HG03342 (cell line): ENCODE results near the gene LIPN.
"Not testable (repeated sequence)": the region's sequence is repeated elsewhere in the genome, so short reads cannot be mapped to it uniquely, and the experiment has no call there.

Experiments
- ATAC-seq: cut with Tn5 transposase; IDR thresholded peaks from one replicate; pipeline ENCODE4 v1.9.1; 2021; ENCODE audit warnings: mild to moderate bottlenecking, moderate library complexity; ENCODE audit not compliant: unreplicated experiment

LIPN gene, protein sequence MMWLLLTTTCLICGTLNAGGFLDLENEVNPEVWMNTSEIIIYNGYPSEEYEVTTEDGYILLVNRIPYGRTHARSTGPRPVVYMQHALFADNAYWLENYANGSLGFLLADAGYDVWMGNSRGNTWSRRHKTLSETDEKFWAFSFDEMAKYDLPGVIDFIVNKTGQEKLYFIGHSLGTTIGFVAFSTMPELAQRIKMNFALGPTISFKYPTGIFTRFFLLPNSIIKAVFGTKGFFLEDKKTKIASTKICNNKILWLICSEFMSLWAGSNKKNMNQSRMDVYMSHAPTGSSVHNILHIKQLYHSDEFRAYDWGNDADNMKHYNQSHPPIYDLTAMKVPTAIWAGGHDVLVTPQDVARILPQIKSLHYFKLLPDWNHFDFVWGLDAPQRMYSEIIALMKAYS

DNA sequence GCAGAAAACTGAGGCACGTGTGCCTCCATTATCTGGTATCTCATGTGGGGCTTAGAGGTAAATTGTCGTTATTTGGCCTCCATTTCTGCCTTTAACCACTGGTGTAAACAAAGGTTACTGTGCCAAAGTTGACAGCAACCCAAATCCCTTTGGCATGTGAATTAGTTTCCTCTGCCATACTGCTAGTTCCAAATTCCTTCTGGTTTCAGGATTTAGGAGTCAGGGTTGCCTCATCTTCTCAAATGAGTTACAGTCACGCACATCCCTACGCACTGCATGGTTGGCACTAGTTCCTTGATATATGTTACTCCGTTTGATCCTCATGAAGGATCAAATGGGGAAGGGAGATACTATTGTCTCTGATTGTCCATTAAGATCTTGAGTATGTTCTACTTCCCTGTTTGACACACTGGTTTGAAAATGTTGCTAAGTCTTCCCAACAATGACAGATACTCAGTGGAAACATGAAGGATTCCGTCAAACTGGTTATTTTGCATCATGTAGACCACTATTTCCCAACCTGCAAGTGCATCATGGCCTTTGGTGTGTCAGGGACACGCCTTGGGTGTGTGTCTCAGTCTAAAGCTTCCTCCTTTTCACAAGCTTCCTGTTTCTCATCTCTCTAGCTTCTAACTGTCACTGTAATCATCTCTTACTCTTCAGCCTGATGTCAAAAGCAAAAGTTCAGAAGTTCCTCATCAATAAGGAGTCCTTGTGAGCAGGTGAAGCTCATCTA lies at the start of gene LIPN:
TSS of gene LIPN (plus strand) at position 655 of the 736 bp plus-strand sequence. CDS start 1,386 bp downstream, outside the sequence.
- no peak for ATAC-seq

DNA sequence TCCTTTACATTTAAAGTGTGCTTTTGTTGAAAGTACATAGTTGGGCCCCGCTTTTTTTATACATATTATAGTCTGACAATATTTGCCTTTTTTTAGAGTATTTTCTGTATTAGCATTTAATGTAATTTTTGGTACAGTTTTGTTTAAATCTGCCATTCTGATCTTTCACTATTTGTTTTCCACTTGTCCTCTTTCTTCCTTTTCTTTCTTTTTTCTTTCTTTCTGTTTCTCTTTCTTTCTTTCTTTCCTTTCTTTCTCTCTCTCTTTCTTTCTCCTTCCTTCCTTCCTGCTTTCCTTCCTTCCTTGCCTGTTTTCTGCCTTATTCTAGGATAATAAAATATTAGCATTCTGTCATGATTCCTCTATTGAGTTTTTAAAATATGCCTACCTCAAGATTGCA lies 44.3 kb upstream of the LIPN start:
- no peak for ATAC-seq

DNA sequence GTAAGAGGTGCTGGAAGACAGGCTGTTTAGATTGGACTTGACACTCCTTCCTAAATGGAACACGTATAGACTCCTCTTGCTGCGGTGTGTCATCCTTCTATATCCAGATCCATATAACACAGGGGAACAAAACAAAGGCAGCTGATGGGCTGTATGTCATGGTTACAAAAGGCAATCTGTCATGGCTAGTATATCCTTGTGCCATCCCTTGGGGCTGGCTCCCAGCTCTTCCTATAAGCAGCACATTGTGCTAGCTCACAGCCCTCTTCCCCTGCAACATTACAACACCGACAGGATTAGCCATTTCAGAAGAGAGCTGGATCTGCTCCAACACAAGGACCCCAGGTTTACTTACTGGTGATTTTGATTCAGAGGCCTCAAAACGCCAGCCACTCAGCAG lies 38.4 kb upstream of the LIPN start:
- ATAC-seq, result no peak

DNA sequence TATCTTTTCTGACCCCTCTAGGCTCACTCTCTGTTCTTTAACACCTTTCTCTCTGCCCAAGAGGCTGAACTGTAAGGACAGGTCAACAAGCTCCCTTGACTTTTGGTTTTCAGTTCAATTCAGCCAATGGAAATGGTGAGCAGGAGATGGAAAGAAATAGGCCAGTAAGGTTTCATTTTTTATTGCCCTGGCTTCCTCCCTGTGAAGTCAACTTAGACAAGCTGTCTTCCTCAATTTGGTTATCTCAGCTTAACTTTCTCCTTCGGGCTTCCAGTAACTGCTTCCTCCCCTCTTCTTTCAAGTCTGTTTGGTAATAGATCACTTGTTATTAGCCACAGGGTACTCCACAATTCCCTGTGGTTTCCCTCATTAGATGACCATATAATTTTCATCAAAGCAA lies 34.0 kb upstream of the LIPN start:
- ATAC-seq, result peak; percentile 56

DNA sequence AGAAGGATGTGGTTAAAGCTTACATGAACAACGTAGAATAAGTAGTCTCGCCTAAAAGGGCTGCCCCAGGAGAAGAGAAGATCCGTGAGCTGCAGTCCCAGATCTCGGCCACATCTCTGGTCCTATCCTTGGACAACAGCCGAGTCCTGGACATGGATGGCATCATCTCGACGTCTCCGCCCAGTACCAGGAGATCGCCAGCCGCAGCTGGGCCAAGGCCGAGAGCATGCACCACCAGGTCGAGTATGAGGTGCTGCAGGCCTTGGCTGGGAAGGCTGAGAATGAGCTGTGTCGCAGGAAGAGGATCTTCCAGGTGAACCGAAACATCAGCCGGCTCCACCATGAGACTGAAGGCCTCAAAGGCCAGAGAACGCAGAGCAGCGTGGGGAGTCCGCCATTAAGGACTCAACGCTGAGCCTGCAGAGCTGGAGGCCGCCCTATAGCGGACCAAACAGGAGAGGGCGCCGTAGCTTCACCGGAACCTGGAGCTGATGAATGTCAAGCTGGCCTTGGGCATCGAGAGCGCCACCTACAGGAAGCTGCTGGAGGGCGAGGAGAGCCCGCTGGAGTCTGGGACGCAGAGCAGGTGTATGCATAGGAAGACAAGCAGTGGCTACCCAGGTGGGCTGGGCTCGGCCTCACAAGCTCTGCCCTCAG lies 31.6 kb upstream of the LIPN start:
- no peak for ATAC-seq

DNA sequence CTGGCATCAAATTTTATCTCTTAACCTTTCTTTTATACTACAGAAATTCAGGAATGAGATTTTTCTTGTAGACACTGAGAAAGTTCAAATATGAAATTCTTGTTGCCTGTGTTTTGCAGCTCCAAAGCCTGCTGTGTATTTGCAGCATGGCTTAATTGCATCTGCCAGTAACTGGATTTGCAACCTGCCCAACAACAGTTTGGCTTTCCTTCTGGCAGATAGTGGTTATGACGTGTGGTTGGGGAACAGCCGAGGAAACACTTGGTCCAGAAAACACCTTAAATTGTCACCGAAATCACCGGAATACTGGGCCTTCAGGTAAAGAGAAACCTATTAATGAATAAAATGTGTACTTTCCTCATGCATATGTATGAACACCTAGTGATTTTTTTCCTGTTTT lies 29.0 kb upstream of the LIPN start:
- no peak for ATAC-seq

DNA sequence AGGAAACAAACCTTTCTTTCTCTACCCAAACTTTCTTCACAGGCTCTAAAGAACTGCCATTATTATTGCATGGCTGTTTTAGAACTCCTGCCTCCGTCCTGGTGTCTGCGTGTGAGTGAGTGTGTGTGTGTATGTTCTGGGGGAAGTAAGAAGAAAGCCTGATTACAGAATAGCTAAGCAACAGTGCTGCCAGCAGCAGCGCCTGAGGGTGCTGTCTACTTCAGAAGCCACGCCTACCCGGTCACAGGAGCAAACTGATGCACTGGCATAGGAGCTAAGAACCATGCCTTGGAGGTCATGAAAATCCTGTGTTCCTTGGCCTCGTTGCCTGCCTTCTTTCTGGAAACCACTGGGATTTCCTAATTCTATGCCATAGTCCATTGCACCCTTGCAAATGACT lies 28.5 kb upstream of the LIPN start:
- no peak for ATAC-seq

DNA sequence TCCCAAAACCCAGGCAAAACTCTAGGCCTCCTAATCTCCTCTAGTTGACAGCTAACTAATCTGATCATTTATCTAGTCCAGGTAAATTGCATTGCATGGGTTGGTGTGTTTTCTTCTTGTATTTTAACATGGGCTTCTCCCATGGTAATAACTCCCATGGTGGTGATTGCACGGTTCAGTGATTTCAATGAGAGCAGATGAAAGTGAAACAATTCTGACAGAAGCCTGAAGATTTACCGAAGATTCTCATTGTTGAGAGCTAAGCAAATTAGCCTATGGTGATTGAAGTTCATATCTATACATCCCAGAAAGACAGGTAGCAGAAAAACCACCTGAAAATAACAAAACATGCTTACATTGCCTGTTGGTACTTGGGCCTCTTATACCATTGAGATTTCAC lies 26.6 kb upstream of the LIPN start:
- ATAC-seq, result no peak

DNA sequence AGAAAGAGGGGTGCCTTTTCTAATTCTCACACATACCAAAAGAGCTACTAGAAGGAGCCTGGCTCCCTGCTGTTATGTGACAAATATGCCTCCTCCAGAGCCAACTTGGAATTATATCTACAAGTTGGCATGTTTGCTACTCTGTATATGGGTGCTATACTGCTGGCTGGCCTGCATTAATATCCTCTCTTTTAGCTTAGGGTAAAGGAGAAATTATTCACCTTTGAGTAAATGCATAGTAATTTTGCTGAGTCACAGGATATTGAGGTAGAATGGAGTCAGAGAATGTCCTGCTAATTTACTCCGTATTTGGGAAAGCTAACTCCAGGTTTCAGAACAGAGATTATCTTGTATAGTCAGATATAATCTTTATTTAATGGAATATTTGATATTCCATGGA lies 24.2 kb upstream of the LIPN start:
- no peak for ATAC-seq

DNA sequence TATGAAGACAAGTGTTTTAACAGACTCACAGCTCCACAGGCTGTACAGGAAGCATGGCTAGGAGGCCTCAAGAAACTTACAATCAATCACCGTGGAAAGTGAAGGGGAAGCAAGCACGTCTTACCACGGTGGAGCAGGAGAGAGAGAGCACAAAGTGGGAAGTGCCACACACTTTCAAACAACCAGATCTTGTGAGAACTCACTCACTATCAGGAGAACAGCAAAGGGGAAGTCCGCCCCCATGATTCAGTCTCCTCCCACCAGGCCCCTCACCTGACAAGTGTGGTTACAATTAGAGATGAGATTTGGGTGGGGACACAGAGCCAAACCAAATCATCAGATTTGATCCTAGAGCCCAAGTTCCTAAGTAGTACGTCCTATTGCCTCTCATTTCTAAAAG lies 17.9 kb upstream of the LIPN start:
- ATAC-seq, result not testable (repeated sequence)

DNA sequence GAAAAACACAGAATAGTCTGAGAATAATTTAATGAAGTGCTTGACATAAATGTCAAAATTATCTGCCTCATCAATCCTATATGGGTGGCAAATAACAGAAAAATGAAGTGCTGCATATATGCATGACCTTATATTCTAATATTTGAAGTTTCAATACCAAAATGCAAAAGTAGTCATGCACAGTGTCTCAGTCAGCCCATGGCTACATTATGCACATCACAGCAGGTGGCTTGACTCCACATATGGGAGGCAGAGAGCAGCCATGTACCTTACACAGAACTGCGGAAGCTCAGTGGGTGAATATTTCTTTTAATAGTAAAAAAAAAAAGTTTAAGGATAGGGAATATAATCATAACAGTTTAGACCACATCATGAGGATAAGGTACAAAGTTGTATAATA lies 17.4 kb upstream of the LIPN start:
- no peak for ATAC-seq

DNA sequence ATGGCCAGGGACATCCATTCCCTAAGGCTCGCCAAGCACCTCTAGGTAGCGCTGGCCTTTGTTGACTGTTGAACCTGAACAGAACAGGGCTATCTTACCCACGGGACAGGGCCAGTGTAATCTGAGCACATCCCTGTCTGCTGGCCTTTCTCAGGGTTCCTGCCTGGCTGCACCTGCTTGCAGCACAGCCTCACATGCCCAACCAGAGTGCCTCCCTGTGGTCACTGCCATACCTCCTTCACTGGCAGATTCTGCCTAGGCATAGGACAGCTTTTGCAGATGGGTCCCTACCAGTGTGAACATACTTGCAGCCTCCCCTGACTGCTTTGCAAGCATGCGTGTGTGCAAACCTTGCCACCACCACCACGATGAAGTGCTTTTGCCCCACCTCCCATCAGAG lies 15.8 kb upstream of the LIPN start:
- no peak for ATAC-seq

DNA sequence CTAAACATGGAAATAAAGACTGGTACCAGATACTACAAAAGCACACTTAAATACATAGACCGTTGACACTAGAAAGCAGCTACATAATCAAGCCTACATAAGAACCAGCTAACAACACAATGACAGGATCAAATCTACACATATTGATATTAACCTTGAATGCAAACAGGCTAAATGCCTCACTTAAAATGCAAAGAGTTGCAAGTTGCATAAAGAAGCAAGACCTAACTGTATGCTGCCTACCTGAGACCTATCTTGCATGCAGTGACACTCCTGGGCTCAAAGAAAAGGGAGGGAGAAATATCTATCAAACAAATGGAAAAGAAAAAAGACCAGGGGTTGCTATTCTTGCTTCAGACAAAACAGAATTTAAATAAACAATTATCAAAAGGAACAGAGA lies 14.2 kb upstream of the LIPN start:
- no peak for ATAC-seq

DNA sequence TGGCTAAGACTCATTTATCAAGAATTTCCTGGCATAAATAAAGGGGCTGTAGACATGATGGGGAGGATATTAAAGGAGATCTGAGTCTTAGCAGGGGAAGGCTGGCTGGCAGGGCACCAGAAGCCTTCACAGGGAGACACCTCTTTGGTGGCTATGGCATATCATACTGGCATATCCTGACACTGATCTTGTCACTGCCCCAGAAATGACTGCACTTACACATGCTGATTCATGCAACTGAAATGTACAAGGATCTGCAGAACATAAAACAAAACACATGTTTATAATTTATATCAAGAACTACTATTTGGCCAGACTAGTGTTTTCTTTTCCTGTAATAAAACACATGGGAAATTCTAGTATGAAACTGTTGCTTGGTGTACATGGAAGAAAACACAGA lies 5.5 kb upstream of the LIPN start:
- ATAC-seq, result no peak

DNA sequence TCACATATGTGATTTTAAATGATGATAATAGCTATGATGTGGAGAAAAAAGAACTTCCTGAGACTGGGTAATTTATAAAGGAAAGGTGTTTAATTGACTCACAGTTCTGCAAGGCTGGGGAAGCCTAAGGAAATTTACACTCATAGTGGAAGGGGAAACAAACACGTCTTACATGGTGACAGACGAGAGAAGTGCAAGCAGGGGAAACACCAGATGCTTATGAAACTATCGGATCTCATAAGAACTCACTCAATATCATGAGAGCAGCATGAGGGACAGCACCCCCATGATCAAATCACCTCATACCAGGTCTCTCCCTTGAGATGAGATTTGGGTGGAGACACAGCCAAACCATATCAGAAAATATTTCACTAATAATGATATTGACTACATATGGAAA lies 4.1 kb upstream of the LIPN start:
- peak; percentile 52 for ATAC-seq

DNA sequence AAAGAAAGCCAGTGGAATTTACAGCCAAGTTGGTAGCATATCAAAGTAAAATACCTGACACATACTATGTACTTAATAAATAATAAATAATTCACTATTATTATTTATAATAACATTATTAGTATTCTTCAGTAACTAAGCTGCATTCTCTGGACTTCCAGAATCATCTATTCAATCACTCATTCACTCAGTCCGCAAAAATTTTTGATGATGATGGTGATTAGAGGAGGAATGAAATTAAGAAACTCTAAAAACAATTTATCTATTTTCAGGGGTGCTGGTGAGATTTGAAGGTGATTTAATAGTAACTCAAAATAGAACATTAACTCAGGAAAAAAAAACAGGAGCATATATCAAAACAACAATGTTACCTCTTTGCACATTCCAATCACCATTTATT lies 3.2 kb upstream of the LIPN start:
- ATAC-seq, result no peak

DNA sequence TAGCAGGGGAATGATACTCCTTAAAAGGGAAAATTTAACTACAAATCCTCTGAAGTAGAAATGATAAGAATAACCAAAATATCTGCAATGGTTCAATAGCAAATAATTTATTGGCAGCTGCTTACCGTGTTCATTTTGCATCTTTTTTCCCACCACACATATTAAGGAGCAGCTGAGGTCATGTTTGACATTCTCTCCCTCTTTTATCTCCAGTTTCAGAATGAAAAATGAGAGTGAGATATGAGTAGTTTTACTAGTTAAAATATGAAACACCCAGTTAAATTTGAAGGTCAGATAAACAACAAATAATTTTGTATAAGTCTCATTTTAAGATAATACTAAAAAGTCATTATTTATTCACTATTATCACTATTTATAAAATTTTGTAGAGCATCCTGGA lies 3.1 kb downstream of the LIPN start:
- ATAC-seq, result no peak

DNA sequence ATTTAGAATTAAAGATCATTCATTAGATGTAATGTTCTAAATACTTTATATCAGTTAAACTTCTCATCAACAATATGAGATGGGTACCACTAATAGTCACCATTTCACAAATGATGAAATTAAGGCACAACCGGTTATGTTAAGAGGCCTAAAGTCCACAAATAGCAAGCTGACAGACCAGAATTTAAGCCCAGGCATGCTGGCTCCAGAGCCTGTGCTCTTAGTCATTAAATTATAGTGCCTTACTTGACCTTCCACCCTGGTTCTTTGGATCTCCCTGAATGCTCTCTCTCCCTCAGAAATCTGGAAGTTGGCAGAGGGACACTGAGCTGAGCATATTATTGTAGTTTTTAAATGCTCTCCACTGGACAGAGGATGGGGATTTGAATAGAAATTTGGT lies 3.6 kb downstream of the LIPN start:
- no peak for ATAC-seq

DNA sequence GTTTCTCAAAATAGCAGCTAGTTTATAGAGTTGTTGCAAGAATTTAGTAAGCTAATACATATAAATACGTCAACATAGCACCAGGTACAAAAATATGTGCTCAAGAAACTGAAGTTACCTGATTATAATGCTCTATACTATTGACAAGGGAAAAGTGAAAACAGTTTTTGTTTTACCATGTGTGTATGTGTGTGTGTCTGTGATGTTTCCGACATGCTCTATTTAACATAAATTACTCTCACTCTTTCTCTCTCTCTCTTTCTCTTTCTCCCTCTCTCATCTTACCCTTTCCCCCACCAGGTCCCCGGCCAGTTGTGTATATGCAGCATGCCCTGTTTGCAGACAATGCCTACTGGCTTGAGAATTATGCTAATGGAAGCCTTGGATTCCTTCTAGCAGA lies 4.3 kb downstream of the LIPN start:
- ATAC-seq, result no peak

DNA sequence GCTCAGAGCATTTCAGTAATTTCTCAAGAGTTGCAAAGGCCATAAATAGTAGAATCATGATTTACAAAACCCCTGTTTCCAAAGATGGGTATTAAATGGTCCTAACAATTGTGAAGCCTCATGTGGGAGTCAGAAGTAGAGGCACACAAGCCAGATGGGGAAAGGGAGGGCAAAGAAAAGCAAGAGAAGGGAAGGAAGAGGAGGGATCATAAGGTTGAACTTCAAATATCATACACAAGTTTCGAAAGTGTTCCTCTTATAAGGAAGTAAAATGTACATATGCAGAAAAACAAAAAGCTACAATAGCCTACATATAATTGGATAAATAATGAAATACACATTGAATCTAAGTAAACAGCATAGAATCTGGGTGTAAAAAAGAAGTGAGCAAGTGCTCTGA lies 6.0 kb downstream of the LIPN start:
- ATAC-seq, result no peak

DNA sequence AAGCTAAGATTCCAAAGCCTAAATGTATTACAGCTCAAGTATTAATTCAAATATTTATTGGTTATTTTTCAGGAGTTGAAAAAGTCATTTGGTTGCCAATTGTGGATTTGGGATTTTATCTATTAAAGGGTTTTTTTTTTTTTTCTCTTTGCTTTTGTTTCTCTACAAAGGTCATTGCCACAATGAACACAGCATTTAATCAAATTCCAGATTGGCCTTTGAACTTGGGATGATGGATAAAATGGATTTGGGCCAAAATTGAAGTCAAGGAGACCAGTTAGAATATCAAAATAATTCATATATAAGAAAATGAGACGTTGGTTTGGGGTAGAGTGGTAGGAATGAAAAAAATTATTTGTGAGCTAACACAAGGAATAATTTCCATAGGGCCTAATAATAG lies 9.6 kb downstream of the LIPN start:
- ATAC-seq, result no peak

DNA sequence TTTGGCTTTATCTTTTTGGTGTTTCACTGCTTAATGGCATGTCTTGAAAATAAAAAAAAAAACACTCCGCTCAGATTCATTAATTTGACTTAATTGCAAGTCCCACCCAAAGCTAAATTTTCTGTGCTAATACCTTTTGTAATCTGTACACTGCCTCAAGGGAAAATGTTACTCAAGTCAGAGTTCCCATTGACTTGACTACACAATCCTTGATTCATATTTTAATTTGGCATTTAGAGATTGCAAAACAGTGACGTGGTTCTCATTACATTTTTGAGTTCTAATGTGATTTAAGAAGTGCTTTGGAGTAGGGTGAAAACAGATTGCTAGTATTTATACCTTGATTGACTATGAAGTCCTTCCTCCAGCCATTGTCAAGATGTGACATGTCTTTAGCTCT lies 21.4 kb downstream of the LIPN start:
- no peak for ATAC-seq
